A673 (cell line): Measurements from ENCODE around the gene BID. TPM values are rescaled to one million over a fixed set of nuclear protein-coding genes. Genes with fewer than 3 reads are reported as not detected.

Experiments used
- BruUV-seq: library from RNA; stranded (reverse); fragments of 400-500 nt; replicated peaks from 2 replicates; lab custom pipeline; 2021; lab: Mats Ljungman, UMichigan
- CTCF ChIA-PET: fragments of 300-600 bp; sonication (Branson Sonifier 250); formaldehyde crosslinking; loops from one replicate; lab custom pipeline; 2022; ENCODE audit warnings: antibody characterized with exemption; lab: Charles Lee
- POLR2A ChIA-PET: fragments of 300-600 bp; sonication (Branson Sonifier 250); formaldehyde crosslinking; loops from one replicate; lab custom pipeline; 2022; ENCODE audit warnings: antibody characterized with exemption; ENCODE audit not compliant: low non-redundant PET; lab: Charles Lee
- DNase-seq: peaks from one replicate; pipeline ENCODE4 v3.0.0-alpha.2; 2015; ENCODE audit warnings: low spot score
- H3K27ac ChIP-seq: fragments of 200-600 bp; sonication (generic); 2 replicates; pipeline ENCODE4 v1.5.1; 2016; ENCODE audit warnings: mixed run types, low read depth, mild to moderate bottlenecking, mixed read lengths, antibody characterized with exemption, low read length; ENCODE audit not compliant: poor library complexity, severe bottlenecking
- H3K27me3 ChIP-seq: fragments of 200-600 bp; sonication (generic); replicated peaks from 2 replicates; pipeline ENCODE4 v1.6.1; 2017; ENCODE audit warnings: mixed run types, low read depth, mild to moderate bottlenecking, mixed read lengths, antibody characterized with exemption, low read length; ENCODE audit not compliant: insufficient read depth, poor library complexity
- H3K36me3 ChIP-seq: fragments of 200-600 bp; sonication (generic); 2 replicates; pipeline ENCODE4 v1.6.1; 2016; ENCODE audit warnings: mixed run types, mild to moderate bottlenecking, mixed read lengths, antibody characterized with exemption, low read length; ENCODE audit not compliant: insufficient read depth, poor library complexity, severe bottlenecking
- H3K4me1 ChIP-seq: fragments of 200-600 bp; sonication (generic); 2 replicates; pipeline ENCODE4 v1.6.1; 2017; ENCODE audit warnings: mixed run types, mild to moderate bottlenecking, mixed read lengths, antibody characterized with exemption, low read length; ENCODE audit not compliant: insufficient read depth, poor library complexity, severe bottlenecking
- H3K4me3 ChIP-seq: fragments of 200-600 bp; sonication (generic); 2 replicates; pipeline ENCODE4 v1.5.1; 2016; ENCODE audit warnings: low read depth, mixed run types, mild to moderate bottlenecking, mixed read lengths, low read length; ENCODE audit not compliant: poor library complexity, severe bottlenecking
- H3K9me3 ChIP-seq: fragments of 200-600 bp; sonication (generic); 2 replicates; pipeline ENCODE4 v1.6.1; 2016; ENCODE audit warnings: mixed run types, low read depth, mild to moderate bottlenecking, mixed read lengths, antibody characterized with exemption, low read length; ENCODE audit not compliant: poor library complexity, severe bottlenecking
- EZH2 ChIP-seq: fragments of 200-600 bp; sonication (generic); IDR thresholded peaks from 2 replicates; pipeline ENCODE4 v1.6.1; 2017; ENCODE audit warnings: borderline replicate concordance, low read depth, mild to moderate bottlenecking, mixed read lengths, antibody characterized with exemption, low read length; ENCODE audit not compliant: poor library complexity, severe bottlenecking
- intact Hi-C: fragments of 100-400 bp; cut with micrococcal nuclease; formaldehyde crosslinking; loops from one replicate; pipeline ENCODE4 v1.10.0; 2022; ENCODE audit not compliant: unreplicated experiment
- total RNA-seq: library from RNA; stranded (reverse); gene quantifications from 2 replicates; pipeline ENCODE4 v1.2.3, GENCODE V29; 2021
- TF ChIP-seq, protein P1 (sequence below): fragments of 300-800, 200-600 bp; sonication (generic); conservative IDR thresholded peaks from 2 replicates; pipeline ENCODE4 v1.5.1; 2017; ENCODE audit warnings: low read depth, mild to moderate bottlenecking, antibody characterized with exemption, low read length, moderate library complexity, mixed read lengths

BID gene
- total RNA-seq, 1 experiment from 2014 or later: 74.6 TPM

DNA sequence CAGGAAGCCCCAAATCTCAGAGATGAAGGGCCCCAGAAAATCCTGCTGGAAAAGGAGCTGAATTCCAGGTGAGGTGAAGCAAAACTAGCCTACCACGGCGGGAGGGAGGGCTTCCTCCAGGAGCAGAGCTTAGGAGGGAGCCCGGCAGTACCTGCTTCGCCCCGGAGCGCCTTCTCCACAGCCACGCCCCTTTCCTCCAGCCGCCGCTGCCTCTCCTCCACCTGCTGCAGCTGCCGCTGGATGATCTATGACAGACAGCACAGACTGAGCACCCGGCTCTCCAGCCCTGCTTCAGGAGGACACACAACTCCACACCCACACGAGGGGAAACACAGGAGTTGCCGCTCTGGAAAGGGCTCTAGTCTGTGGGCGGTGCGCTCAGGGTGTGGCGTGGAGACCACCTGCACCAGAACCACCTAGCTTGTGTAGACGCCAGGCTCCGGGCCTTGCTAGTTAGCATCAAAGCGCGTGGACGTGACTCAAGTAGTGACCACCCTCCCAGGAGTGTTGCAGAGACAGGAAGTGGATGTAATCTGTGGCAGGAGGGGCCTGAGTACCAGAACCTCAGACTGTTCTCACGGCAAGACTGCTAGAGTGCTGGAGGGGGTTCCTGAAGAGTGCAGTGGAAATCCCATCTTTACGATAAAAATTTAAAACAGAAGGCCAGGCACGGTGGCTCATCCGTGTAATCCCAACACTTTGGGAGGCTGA is 34.6 kb upstream of the BID start:
- H3K9me3 ChIP-seq: no peaks in the 10 kb centered on the region
- CTCF ChIA-PET: interaction anchor here (0.6 kb wide), 1 partner anchor 29 kb away, joined by 3 read pairs; no protein-coding TSS in a partner anchor
- no peak overlapping the region for H3K27ac ChIP-seq
- H3K27me3 ChIP-seq: no peaks in the 10 kb centered on the region
- intact Hi-C loops: no loop called here
- no peaks in the 10 kb centered on the region for H3K4me1 ChIP-seq
- POLR2A ChIA-PET: no interaction called here
- H3K4me3 ChIP-seq: no peak overlapping the region
- no peak for TF ChIP-seq EZH2
- TF ChIP-seq, protein P1, sequence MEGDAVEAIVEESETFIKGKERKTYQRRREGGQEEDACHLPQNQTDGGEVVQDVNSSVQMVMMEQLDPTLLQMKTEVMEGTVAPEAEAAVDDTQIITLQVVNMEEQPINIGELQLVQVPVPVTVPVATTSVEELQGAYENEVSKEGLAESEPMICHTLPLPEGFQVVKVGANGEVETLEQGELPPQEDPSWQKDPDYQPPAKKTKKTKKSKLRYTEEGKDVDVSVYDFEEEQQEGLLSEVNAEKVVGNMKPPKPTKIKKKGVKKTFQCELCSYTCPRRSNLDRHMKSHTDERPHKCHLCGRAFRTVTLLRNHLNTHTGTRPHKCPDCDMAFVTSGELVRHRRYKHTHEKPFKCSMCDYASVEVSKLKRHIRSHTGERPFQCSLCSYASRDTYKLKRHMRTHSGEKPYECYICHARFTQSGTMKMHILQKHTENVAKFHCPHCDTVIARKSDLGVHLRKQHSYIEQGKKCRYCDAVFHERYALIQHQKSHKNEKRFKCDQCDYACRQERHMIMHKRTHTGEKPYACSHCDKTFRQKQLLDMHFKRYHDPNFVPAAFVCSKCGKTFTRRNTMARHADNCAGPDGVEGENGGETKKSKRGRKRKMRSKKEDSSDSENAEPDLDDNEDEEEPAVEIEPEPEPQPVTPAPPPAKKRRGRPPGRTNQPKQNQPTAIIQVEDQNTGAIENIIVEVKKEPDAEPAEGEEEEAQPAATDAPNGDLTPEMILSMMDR: no peak
- no peak for DNase-seq
- H3K36me3 ChIP-seq: peaks cover 8% of the 10 kb centered on the region
- BruUV-seq: no TSS peak

DNA sequence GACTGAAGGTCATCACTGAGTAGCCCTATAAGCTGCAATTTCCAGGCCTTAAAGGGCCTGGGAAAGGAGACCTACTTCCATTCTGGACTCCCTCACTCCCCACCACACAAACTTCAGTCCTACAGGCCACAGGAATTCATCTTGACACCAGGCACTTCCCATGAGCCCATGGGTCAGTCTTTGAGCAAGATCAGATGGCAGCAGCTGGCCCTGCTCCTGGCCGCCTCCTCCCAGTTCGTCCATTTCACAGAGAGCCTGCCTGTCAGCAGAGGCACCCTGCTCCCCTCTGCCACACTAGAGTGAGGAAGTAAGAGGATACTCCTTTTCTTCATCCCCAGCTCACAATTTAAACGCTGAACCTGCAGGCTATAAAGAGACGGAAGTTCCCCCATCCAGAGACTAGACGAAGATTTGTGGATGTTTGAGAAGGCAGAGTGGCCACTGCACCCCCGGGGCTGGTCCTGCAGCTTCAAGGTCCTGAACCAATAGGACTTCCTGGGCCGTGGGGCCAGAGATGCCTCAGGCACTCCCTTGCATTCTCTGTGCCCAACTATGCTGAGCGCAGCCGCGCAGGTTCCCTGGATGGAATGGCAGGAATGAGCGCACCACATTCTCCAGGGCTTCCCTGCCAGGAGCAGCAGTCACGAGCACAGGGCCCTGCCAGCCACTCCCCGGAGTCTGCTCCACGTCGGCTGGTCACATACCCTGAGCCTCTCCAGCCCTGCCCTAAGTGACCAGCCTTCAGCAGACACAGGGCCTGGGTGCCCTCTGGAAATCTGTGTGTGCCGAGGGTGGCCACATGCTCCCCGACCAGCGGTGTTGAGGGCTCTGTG is 33.5 kb upstream of the BID start:
- H3K4me3 ChIP-seq: no peak overlapping the region
- no peak for DNase-seq
- ChIA-PET CTCF (no interaction called here), POLR2A (no interaction called here)
- TF ChIP-seq EZH2: no peak
- TF ChIP-seq, protein P1: no peak
- H3K36me3 ChIP-seq: peaks cover 8% of the 10 kb centered on the region
- no peaks in the 10 kb centered on the region for H3K9me3 ChIP-seq
- no TSS peak for BruUV-seq
- intact Hi-C loops: no loop called here
- no peaks in the 10 kb centered on the region for H3K27me3 ChIP-seq
- no peaks in the 10 kb centered on the region for H3K4me1 ChIP-seq
- no peak overlapping the region for H3K27ac ChIP-seq

DNA sequence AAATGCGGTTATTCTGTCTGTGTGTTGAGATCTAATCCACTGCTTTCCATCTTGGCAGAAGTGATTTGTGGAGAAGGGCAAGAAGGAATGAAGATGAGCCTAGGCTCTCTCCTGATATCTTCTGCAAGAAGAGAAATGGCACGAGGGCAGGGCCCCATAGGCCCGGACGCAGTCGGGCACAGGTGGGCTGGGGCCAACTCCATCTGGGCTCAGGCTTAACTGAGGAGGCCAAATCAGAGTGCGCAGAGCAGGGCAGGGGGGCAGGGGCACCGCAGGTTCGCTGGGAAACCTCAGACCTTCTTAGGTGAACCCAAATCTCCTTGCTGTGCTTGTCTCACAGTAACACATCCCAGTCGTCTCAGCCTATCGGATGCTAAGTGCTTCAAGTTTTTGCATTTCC is 32.8 kb upstream of the BID start:
- no peak for TF ChIP-seq EZH2
- TF ChIP-seq, protein P1: no peak
- no peak for DNase-seq
- Histone ChIP-seq H3K27ac (no peak overlapping the region), H3K9me3 (no peaks in the 10 kb centered on the region), H3K27me3 (no peaks in the 10 kb centered on the region), H3K4me3 (no peak overlapping the region), H3K4me1 (no peaks in the 10 kb centered on the region), H3K36me3 (peaks cover 8% of the 10 kb centered on the region)
- CTCF ChIA-PET: no interaction called here
- intact Hi-C loops: no loop called here
- BruUV-seq: no TSS peak
- POLR2A ChIA-PET: no interaction called here
